Right hindlimb (tissue), 1 donor: Measurements from ENCODE around the gene NKX1-2.
A peak's percentile ranks its signal among the peaks of the same experiment; 100 is the strongest.

Experiments used
- DNase-seq: peaks from one replicate; pipeline ENCODE4 v3.0.0-alpha.2; 2018

Gene NKX1-2

GRCh38 chr10:124474514-124475070, 24.8 kb upstream of the NKX1-2 start:
- no peak for DNase-seq

GRCh38 chr10:124473070-124473469, 23.2 kb upstream of the NKX1-2 start:
- DNase-seq = no peak

GRCh38 chr10:124472071-124472470, 22.2 kb upstream of the NKX1-2 start:
- DNase-seq = no peak

GRCh38 chr10:124470544-124471434, 21.0 kb upstream of the NKX1-2 start:
- DNase-seq = no peak

- DNase-seq = no peak
These were observed 20.2 kb upstream of the NKX1-2 start for GRCh38 chr10:124469956-124470484.

GRCh38 chr10:124468624-124469023, 18.8 kb upstream of the NKX1-2 start:
- no peak for DNase-seq

- no peak for DNase-seq
These were observed 17.3 kb upstream of the NKX1-2 start for GRCh38 chr10:124467165-124467564.

GRCh38 chr10:124465777-124466488, 16.1 kb upstream of the NKX1-2 start:
- DNase-seq = no peak

- no peak for DNase-seq
These were observed 15.4 kb upstream of the NKX1-2 start for GRCh38 chr10:124465003-124465776.

GRCh38 chr10:124464028-124464965, 14.5 kb upstream of the NKX1-2 start:
- DNase-seq = no peak

GRCh38 chr10:124462348-124462695, 12.5 kb upstream of the NKX1-2 start:
- no peak for DNase-seq

- peak; percentile 90 for DNase-seq
These were observed 12.0 kb upstream of the NKX1-2 start, which contains the start of gene LHPP for GRCh38 chr10:124461642-124462347. Gene LHPP (plus strand): TSS chr10:124461823. CDS start chr10:124461863, 40 bp downstream.

- DNase-seq = no peak
These were observed 10.3 kb upstream of the NKX1-2 start for GRCh38 chr10:124460144-124460543.

- no peak for DNase-seq
These were observed 9.6 kb upstream of the NKX1-2 start for GRCh38 chr10:124459395-124459794.

- no peak for DNase-seq
These were observed 9.1 kb upstream of the NKX1-2 start for GRCh38 chr10:124458889-124459288.

- no peak for DNase-seq
These were observed 8.6 kb upstream of the NKX1-2 start for GRCh38 chr10:124458473-124458872.

GRCh38 chr10:124455441-124455840, 5.6 kb upstream of the NKX1-2 start:
- DNase-seq = no peak

- no peak for DNase-seq
These were observed 4.2 kb upstream of the NKX1-2 start for GRCh38 chr10:124453960-124454610.

GRCh38 chr10:124451276-124451675, 1.4 kb upstream of the NKX1-2 start:
- DNase-seq = no peak

- no peak for DNase-seq
These were observed 885 bp upstream of the NKX1-2 start for GRCh38 chr10:124450783-124451057.
